ENCODE data around the gene PJA1.

DNA sequence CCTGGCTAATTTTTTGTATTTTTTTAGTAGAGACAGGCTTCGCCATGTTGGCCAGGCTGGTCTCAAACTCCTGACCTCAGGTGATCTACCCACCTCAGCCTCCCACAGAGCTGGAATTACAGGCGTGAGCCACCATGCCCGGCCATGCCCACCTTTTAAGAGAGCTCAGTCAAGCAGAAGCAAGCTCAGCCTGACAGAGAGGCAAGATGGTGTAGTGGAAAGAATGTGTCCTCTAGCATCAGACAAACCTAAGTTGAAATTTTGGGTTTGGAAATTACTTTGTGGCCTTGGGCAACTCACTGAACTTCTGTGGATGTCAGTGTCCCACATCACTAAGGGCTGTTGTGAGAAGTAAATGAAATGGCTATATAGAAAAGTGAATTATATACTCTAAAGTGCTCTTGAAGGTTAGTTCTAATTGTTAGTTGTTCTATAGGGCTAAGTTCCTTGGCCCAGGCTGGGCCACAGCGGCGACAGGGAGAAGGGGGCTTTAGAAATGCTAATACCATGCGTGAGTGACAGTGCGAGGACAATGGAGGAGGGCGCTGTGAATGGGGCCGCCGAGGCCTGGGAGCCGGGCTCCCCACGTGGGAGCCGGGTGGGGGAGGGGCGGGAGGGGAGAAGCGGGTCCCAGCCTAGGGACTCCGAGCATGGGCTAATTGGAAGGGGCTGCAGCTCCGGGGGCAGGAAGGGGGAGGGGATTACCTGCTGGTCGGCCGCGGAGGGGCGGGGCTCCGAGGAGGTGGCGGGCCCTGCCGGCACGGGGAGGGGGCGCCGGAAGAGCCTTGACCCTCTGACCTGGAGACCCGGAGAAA is 15.6 kb downstream of the PJA1 start:
- TF ChIP-seq, protein P1, sequence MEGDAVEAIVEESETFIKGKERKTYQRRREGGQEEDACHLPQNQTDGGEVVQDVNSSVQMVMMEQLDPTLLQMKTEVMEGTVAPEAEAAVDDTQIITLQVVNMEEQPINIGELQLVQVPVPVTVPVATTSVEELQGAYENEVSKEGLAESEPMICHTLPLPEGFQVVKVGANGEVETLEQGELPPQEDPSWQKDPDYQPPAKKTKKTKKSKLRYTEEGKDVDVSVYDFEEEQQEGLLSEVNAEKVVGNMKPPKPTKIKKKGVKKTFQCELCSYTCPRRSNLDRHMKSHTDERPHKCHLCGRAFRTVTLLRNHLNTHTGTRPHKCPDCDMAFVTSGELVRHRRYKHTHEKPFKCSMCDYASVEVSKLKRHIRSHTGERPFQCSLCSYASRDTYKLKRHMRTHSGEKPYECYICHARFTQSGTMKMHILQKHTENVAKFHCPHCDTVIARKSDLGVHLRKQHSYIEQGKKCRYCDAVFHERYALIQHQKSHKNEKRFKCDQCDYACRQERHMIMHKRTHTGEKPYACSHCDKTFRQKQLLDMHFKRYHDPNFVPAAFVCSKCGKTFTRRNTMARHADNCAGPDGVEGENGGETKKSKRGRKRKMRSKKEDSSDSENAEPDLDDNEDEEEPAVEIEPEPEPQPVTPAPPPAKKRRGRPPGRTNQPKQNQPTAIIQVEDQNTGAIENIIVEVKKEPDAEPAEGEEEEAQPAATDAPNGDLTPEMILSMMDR (IDR thresholded peaks at IDR 0.05) = no peak
- no peak for TF ChIP-seq POLR2A (IDR thresholded peaks at IDR 0.05)

All from vagina (tissue), 2 donors.